K562 (cell line): ENCODE results near the gene AIMP2. TPM values are rescaled to one million over a fixed set of nuclear protein-coding genes. Genes with fewer than 3 reads are reported as not detected.

ENCODE experiments used
- ATAC-seq: fragments of 200-7000 bp; cut with Tn5 transposase; 3 replicates; pipeline ENCODE4 v1.9.1; 2020; ENCODE audit warnings: moderate library complexity
- BruUV-seq: library from RNA; stranded (reverse); fragments of 400-500 nt; replicated peaks from 2 replicates; lab custom pipeline; 2021; lab: Mats Ljungman, UMichigan
- CTCF ChIA-PET: fragments of 300-600 bp; formaldehyde crosslinking; extraction: SDS; loops from one replicate; lab custom pipeline; 2021; ENCODE audit warnings: low intra/inter-chr PET ratio; lab: Yijun Ruan, JAX
- POLR2A ChIA-PET: fragments of 300-600, 350-650 bp; sonication (Branson Sonifier 250); formaldehyde crosslinking; extraction: SDS; loops from one replicate; lab custom pipeline; 2021; ENCODE audit warnings: antibody characterized with exemption, inconsistent platforms; lab: Yijun Ruan, JAX
- DNase-seq, 4 experiments: peaks; one replicate each; pipeline versions ENCODE4 v3.0.0 to v3.0.0-alpha.2; 2011 to 2018; ENCODE audit warnings: low spot score in 3 of 4, mixed read lengths in 3 of 4; ENCODE audit errors: extremely low read depth in 1 of 4
- FAIRE-seq: peaks from 2 replicates; lab custom pipeline; 2011; peaks lifted over from hg19 to GRCh38; lab: Jason Lieb, UNC
- H2AFZ ChIP-seq: 2 replicates; pipeline ENCODE4 v1.6.0; 2011; ENCODE audit warnings: low read depth, low read length, control low read depth, inconsistent platforms
- H3K27ac ChIP-seq: fragments of 200-600 bp; 3 replicates; pipeline ENCODE4 v1.8.0; 2011; ENCODE audit warnings: low read depth, mild to moderate bottlenecking, control low read depth, inconsistent platforms, low read length, moderate library complexity, mixed read lengths; ENCODE audit errors: extremely low read depth
- H3K27me3 ChIP-seq, 2 experiments: fragments of 300-600 bp in 1 of 2; 2 replicates in 1 of 2; 3 replicates in 1 of 2; pipeline versions ENCODE4 v1.6.0 to v1.8.0; 2011; ENCODE audit warnings: inconsistent platforms in 2 of 2, low read length in 2 of 2, mild to moderate bottlenecking in 1 of 2, mixed read lengths in 1 of 2, moderate library complexity in 1 of 2; ENCODE audit not compliant: control insufficient read depth in 2 of 2, insufficient read depth in 2 of 2
- H3K36me3 ChIP-seq: fragments of 300-600 bp; 3 replicates; pipeline ENCODE4 v1.8.0; 2011; ENCODE audit warnings: mild to moderate bottlenecking, low read length, inconsistent platforms; ENCODE audit not compliant: control insufficient read depth, insufficient read depth
- H3K4me1 ChIP-seq, 2 experiments: fragments of 200-600 bp in 1 of 2; replicated peaks in 1 of 2; 2 replicates in 1 of 2; 3 replicates in 1 of 2; pipeline versions ENCODE4 v1.5.1 to v1.8.0; 2011; ENCODE audit warnings: inconsistent platforms in 2 of 2, low read length in 2 of 2, mild to moderate bottlenecking in 1 of 2, mixed read lengths in 1 of 2, moderate library complexity in 1 of 2; ENCODE audit not compliant: control insufficient read depth in 2 of 2, insufficient read depth in 2 of 2
- H3K4me2 ChIP-seq: 2 replicates; pipeline ENCODE4 v1.6.1; 2011; ENCODE audit warnings: low read length, control low read depth, inconsistent platforms, mixed read lengths; ENCODE audit not compliant: insufficient read depth
- H3K4me3 ChIP-seq: fragments of 200-600 bp; sonication (generic), shearing (Covaris generic); 2 replicates; pipeline ENCODE4 v1.5.1; 2016; ENCODE audit warnings: control low read depth, inconsistent platforms
- H3K79me2 ChIP-seq: fragments of 200-600 bp; 3 replicates; pipeline ENCODE4 v1.8.0; 2011; ENCODE audit warnings: low read length, inconsistent platforms; ENCODE audit not compliant: control insufficient read depth, insufficient read depth
- H3K9ac ChIP-seq, 2 experiments: 2 replicates each; pipeline versions ENCODE4 v1.6.0 to v1.6.1; 2011; ENCODE audit warnings: low read depth in 2 of 2, low read length in 2 of 2, control low read depth in 1 of 2, inconsistent platforms in 1 of 2, mild to moderate bottlenecking in 1 of 2, mixed read lengths in 1 of 2; ENCODE audit not compliant: insufficient read depth in 1 of 2
- H3K9me1 ChIP-seq: one replicate; pipeline ENCODE4 v1.6.0; 2011; ENCODE audit warnings: inconsistent platforms, mild to moderate bottlenecking, low read length, moderate library complexity; ENCODE audit not compliant: control insufficient read depth, insufficient read depth
- H3K9me3 ChIP-seq: replicated peaks from 2 replicates; pipeline ENCODE4 v1.5.1; 2011; ENCODE audit warnings: low read depth, low read length, inconsistent platforms; ENCODE audit not compliant: control insufficient read depth, insufficient read depth
- H4K20me1 ChIP-seq: replicated peaks from 2 replicates; pipeline ENCODE4 v1.6.1; 2011; ENCODE audit warnings: low read length, inconsistent platforms, mixed read lengths; ENCODE audit not compliant: control insufficient read depth, insufficient read depth
- PREB ChIP-seq: sonication (generic); formaldehyde crosslinking; IDR thresholded peaks from 2 replicates; pipeline ENCODE4 v1.8.1; 2023; ENCODE audit warnings: mild to moderate bottlenecking, missing genetic modification reagents
- THRA ChIP-seq: fragments of 450-650 bp; IDR thresholded peaks from 2 replicates; pipeline ENCODE4 v1.6.1; 2017; ENCODE audit warnings: mild to moderate bottlenecking, moderate library complexity
- ZNF76 ChIP-seq: fragments of 250-450 bp; sonication (Bioruptor Pico); IDR thresholded peaks from 2 replicates; pipeline ENCODE4 v1.4.0; 2020; ENCODE audit warnings: mild to moderate bottlenecking, moderate library complexity, borderline replicate concordance
- WGBS: fragments of 100-300 bp; shearing (Covaris generic); methylation state at CpG from one replicate; pipeline ENCODE4 v1.1.6; 2016; ENCODE audit warnings: low coverage, mixed read lengths; ENCODE audit not compliant: insufficient coverage; ENCODE audit errors: missing lambda C conversion rate; 5-methylcytosine and 5-hydroxymethylcytosine counted together
- in situ Hi-C: fragments of 300-500 bp; cut with MboI; formaldehyde crosslinking; loops from 4 replicates; pipeline ENCODE4 v1.15.0; 2018; ENCODE audit warnings: inconsistent platforms, mixed read lengths
- intact Hi-C: fragments of 100-400 bp; cut with micrococcal nuclease; formaldehyde crosslinking; loops from 2 replicates; pipeline ENCODE4 v1.14.2; 2022
- polyA plus RNA-seq, 8 experiments: library from polyadenylated mRNA; depleted of rRNA in 4 of 8; stranded (reverse) in 5 of 8; unstranded in 3 of 8; fragments of >200 nt; fragmentation: Nextera tagmentation in 2 of 8; fragmentation: Illumina TruSeq in 1 of 8; extraction: Ambion mirVana in 2 of 8; extraction: Trizol in 1 of 8; gene quantifications; 2 replicates each; pipeline versions ENCODE4 v1.2.1 to v1.2.3, GENCODE V29; 2011 to 2014; ENCODE audit warnings: inconsistent platforms in 1 of 8, missing spikeins in 1 of 8
- total RNA-seq, 7 experiments: library from RNA; depleted of rRNA in 6 of 7; stranded (reverse); fragments of >200 nt in 6 of 7; fragmentation: Illumina TruSeq in 2 of 7; extraction: Trizol in 2 of 7; gene quantifications; 2 replicates each; pipeline versions ENCODE4 v1.2.1 to v1.2.3, GENCODE V29; 2011 to 2021; ENCODE audit warnings: low replicate concordance in 1 of 7

Gene AIMP2
- total and polyA plus RNA-seq, 9 of the 15 experiments (the other 6 are each of a cell fraction or from before 2014, with no cell fraction given): 47.5 to 84.9 (median 63.5) TPM

- TF ChIP-seq THRA: no peak
Measured at GRCh38 chr7:6027806-6028365, 18.8 kb downstream of the AIMP2 start (continued).

GRCh38 chr7:6028563-6028962, 19.5 kb downstream of the AIMP2 start:
- Histone ChIP-seq H3K9ac (no peak overlapping the region), H3K4me1 (peaks cover 23 to 33% of the 10 kb centered on the region in 2 experiments; a peak in 4 of 5 replicates), H3K4me2 (no peak overlapping the region), H2AFZ (no peak overlapping the region), H3K9me1 (no peaks in the 10 kb centered on the region), H3K9me3 (no peaks in the 10 kb centered on the region), H3K79me2 (peaks cover 25% of the 10 kb centered on the region; the same call in 2 of the 3 replicates), H3K27me3 (no peaks in the 10 kb centered on the region)
- in situ Hi-C loops: no loop called here
- ATAC-seq: no peak
- CTCF ChIA-PET: no interaction called here
- TF ChIP-seq ZNF76 (CRISPR knock-in tag) (no peak), PREB (CRISPR knock-in tag) (no peak)
- TF ChIP-seq, all 486 proteins: peak for 0
- peaks cover 90% of the 10 kb centered on the region for H3K36me3 ChIP-seq
- no peak overlapping the region for H3K27ac ChIP-seq
- no TSS peak for BruUV-seq
- WGBS: 86% methylated on average over 5 of the region's 5 CpGs
- POLR2A ChIA-PET: no interaction called here
- FAIRE-seq: no peak
- no peak overlapping the region for H3K4me3 ChIP-seq
- intact Hi-C loops: no loop called here
- no peak for DNase-seq
- peaks cover 6% of the 10 kb centered on the region; the same call in 1 of the 2 replicates for H4K20me1 ChIP-seq
